ENCODE measurements around the gene FGF19.

Gene FGF19

GRCh38 chr11:69746752-69747742, 43.2 kb upstream of the FGF19 start:
- TF ChIP-seq CTCF (IDR thresholded peaks at IDR 0.05; ENCODE audit: control insufficient read depth, extremely low read depth, insufficient read depth), result no peak
- no peak for DNase-seq (ENCODE audit: low read depth)
- no peak overlapping the region for H3K4me3 ChIP-seq (ENCODE audit: low read depth, low read length)

- TF ChIP-seq CTCF (IDR thresholded peaks at IDR 0.05; ENCODE audit: control insufficient read depth, extremely low read depth, insufficient read depth), result no peak
- no peak overlapping the region for H3K4me3 ChIP-seq (ENCODE audit: low read depth, low read length)
- no peak for DNase-seq (ENCODE audit: low read depth)
Measured at GRCh38 chr11:69746140-69746539, 42.3 kb upstream of the FGF19 start.

- no peak for DNase-seq (ENCODE audit: low read depth)
- no peak for TF ChIP-seq CTCF (IDR thresholded peaks at IDR 0.05; ENCODE audit: control insufficient read depth, extremely low read depth, insufficient read depth)
- H3K4me3 ChIP-seq (ENCODE audit: low read depth, low read length), result no peak overlapping the region
Measured at GRCh38 chr11:69745201-69745600, 41.4 kb upstream of the FGF19 start.

GRCh38 chr11:69744435-69744834, 40.6 kb upstream of the FGF19 start:
- H3K4me3 ChIP-seq (ENCODE audit: low read depth, low read length), result no peak overlapping the region
- TF ChIP-seq CTCF (IDR thresholded peaks at IDR 0.05; ENCODE audit: control insufficient read depth, extremely low read depth, insufficient read depth), result no peak
- DNase-seq (ENCODE audit: low read depth), result no peak

- no peak for TF ChIP-seq CTCF (IDR thresholded peaks at IDR 0.05; ENCODE audit: control insufficient read depth, extremely low read depth, insufficient read depth)
- H3K4me3 ChIP-seq (ENCODE audit: low read depth, low read length), result no peak overlapping the region
- DNase-seq (ENCODE audit: low read depth), result no peak
Measured at GRCh38 chr11:69734841-69735240, 31.0 kb upstream of the FGF19 start.

- no peak for TF ChIP-seq CTCF (IDR thresholded peaks at IDR 0.05; ENCODE audit: control insufficient read depth, extremely low read depth, insufficient read depth)
- H3K4me3 ChIP-seq (ENCODE audit: low read depth, low read length), result no peak overlapping the region
- DNase-seq (ENCODE audit: low read depth), result no peak
Measured at GRCh38 chr11:69734367-69734766, 30.5 kb upstream of the FGF19 start.

All from LNCaP clone FGC (cell line).